ENCODE measurements around the gene NMNAT1.

- TF ChIP-seq CTCF (conservative IDR thresholded peaks at IDR 0.05; ENCODE audit: low read length): no peak
- no peak for TF ChIP-seq EZH2phosphoT487 (IDR thresholded peaks at IDR 0.05; ENCODE audit: borderline replicate concordance)
Measured at GRCh38 chr1:9993561-9994075, 50.3 kb downstream of the NMNAT1 start.
